HFF-Myc (cell line): ENCODE results near the gene ZNF133.
A peak's percentile ranks its signal among the peaks of the same experiment; 100 is the strongest.

Source experiments
- DNase-seq: peaks from one replicate; pipeline ENCODE4 v3.0.0-alpha.2; 2011; ENCODE audit warnings: low read depth; ENCODE audit errors: extremely low read depth
- H3K4me3 ChIP-seq: replicated peaks from 2 replicates; pipeline ENCODE4 v1.5.1; 2011; ENCODE audit warnings: low read depth, mild to moderate bottlenecking, control low read depth, low read length
- CTCF ChIP-seq: IDR thresholded peaks from 2 replicates; pipeline ENCODE4 v1.5.1; 2012; ENCODE audit warnings: mild to moderate bottlenecking, low read depth, low read length, control low read depth; ENCODE audit errors: missing control alignments

ZNF133 gene

GRCh38 chr20:18284805-18285533 is 3.4 kb upstream of the ZNF133 start:
- DNase-seq = no peak
- TF ChIP-seq CTCF = no peak
- no peak overlapping the region for H3K4me3 ChIP-seq

- DNase-seq = no peak
- no peak for TF ChIP-seq CTCF
- H3K4me3 ChIP-seq = peak overlapping the region; percentile 78
These were observed 797 bp upstream of the ZNF133 start for GRCh38 chr20:18287546-18287914.

GRCh38 chr20:18288749-18289267 is 481 bp downstream of the ZNF133 start:
- TF ChIP-seq CTCF = no peak
- peak overlapping the region; percentile 78 for H3K4me3 ChIP-seq
- no peak for DNase-seq

- peak overlapping the region; percentile 78 for H3K4me3 ChIP-seq
- no peak for DNase-seq
- no peak for TF ChIP-seq CTCF
These were observed 979 bp downstream of the ZNF133 start for GRCh38 chr20:18289306-18289705.

- no peak overlapping the region for H3K4me3 ChIP-seq
- DNase-seq = no peak
- TF ChIP-seq CTCF = no peak
These were observed 11.0 kb downstream of the ZNF133 start for GRCh38 chr20:18299364-18299763.

- peak; percentile 24 for TF ChIP-seq CTCF
- H3K4me3 ChIP-seq = no peak overlapping the region
- no peak for DNase-seq
These were observed 16.3 kb downstream of the ZNF133 start for GRCh38 chr20:18304618-18305017.

- H3K4me3 ChIP-seq = no peak overlapping the region
- TF ChIP-seq CTCF = no peak
- DNase-seq = no peak
These were observed 19.0 kb downstream of the ZNF133 start for GRCh38 chr20:18307301-18307700.
